ENCODE measurements around the gene JMJD7. TPM values are rescaled to one million over a fixed set of nuclear protein-coding genes. Genes with fewer than 3 reads are reported as not detected.

Gene JMJD7
- total RNA-seq, 1 donor from 2014 or later: 9.4 TPM

GRCh38 chr15:41799488-41799805, 28.4 kb upstream of the JMJD7 start:
- DNase-seq (ENCODE audit: low read depth): no peak

DNA sequence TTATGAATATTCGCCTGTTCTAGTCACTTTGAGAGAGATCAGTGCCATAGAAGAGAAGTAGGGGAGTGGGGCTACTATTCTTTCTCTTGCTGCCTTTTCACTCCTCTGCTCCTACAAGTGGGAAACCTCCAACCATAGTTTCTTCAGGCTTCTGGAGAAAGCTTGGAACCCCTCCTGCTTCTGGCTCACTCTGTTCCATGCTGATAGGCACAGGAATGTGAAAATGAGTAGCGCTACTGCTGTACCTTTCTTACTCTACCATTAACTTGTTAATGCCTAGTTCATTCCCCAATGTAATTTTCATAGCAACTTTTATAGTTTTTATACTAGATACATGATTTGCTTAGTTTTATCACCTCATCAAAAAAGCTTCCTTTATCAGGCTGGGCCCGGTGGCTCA, 26.7 kb upstream of the JMJD7 start:
- DNase-seq (ENCODE audit: low read depth): no peak

DNA sequence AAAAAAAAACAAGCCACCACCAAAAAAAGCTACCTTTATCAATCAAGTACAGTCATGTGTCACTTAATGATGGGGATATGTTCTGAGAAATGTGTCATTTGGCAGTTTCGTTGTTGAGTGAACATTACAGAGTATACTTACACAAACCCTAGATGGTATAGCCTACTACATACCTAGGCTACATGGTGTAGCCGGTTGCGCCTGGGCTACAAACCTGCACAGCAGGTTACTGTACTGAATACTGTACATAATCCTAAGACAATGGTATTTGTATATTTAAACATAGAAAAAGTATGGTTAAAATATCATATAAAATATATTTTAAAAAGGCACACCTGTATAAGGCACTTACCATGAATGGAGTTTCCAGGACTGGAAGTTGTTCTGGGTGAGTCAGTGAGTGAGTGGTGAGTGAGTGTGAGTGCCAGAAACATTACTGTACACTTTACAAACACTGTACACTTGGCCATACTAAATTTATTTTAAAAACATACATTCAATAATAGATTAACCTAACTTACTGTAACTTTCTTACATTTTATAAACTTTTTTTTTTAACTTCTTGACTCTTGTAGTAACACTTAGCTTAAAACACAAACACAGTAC, 25.9 kb upstream of the JMJD7 start:
- DNase-seq (ENCODE audit: low read depth): no peak

DNA sequence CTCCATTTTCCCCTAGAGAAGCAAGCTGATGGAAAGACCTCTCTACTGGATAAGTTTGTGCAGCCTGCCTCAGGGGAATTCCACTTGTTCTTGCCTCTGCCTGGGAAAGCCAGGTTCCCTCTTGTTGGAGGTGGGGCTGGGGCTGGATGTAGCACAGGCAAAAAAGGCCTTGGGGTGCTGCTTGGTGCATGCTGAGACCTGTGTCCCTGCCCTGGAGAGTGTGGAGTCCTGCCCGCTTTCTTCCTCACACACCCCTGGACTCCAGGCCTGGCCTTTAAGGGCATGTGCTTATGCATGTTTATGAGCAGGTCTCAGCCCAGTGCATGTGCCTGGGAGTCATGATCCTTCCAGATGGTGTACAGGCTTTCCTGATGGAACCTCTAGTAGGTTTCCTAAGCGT, 23.5 kb upstream of the JMJD7 start:
- no peak for DNase-seq (ENCODE audit: low read depth)

DNA sequence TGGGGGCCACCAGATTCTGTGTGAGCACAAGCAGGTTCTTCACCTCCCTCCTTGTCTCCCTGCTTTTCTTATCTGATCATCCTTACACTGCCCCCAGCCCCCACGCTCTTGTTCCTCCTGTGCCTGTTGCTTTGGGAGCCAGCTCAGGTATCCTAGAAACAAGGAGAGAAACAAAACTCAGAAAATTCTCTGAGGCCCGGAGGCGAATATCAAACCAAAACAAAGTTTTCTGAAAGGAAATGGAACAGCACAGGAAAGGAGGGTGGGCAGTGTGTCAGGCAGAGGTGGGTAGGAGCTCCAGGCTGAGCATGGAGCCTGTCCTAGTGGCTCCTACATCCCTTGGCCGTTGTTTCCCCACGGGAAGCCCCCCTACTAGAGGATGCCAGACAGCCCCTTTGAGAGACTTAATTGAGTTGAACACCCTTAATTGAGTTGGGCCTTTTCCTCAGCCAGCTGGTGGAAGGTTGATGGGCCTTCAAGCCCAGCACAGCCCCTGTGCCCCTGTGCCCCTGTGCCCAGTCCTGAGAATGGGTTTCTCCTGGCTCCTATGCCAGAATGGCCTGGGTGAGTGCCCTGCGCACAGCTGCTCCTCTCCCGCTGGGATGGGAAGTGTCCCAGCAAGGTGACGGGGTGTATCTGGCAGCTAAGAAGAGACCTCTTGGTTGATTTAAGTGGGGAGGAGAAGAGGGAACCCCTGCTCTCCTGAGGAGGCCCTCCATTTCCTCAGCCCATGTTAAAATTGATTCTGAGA, 22.8 kb upstream of the JMJD7 start:
- DNase-seq (ENCODE audit: low read depth): no peak

GRCh38 chr15:41805711-41806110, 22.2 kb upstream of the JMJD7 start:
- DNase-seq (ENCODE audit: low read depth): no peak

GRCh38 chr15:41806291-41807181, 21.4 kb upstream of the JMJD7 start:
- no peak for DNase-seq (ENCODE audit: low read depth)

- no peak for DNase-seq (ENCODE audit: low read depth)
Measured at GRCh38 chr15:41809121-41809520, 18.8 kb upstream of the JMJD7 start.

DNA sequence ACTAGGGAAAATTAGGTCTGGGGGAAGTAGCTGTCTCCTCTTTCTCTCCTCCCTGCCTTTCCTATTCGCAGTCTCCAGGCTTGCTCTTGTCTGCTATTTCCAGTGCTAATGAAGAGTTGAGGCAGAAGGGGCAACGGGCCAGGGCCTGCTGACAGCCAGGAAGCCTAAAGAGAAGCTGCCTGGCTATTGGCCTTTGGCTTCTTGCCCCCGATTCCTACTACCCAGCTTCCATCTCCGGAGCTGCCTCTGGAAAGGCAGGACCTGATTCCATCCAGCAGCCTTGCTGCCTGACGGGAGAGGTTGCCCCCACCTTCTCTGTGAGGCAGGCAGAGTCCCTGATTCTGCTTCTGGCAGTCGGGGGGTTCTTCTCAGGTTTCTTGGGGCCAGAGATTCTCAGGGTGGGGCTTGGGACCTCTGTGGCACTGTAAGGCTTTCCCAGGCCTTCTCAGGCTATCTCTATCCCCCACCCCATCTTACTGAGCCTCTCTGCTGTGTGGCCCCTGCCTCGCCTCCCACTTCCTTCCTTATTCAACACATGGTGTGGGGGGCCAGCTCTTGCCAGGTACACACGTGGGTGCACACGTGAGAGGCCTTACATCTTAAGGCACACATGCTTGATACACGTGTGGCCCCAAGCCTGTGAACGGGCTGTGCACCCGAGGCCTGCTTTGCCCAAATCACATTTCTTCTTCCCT, 18.2 kb upstream of the JMJD7 start:
- no peak for DNase-seq (ENCODE audit: low read depth)

- no peak for DNase-seq (ENCODE audit: low read depth)
Measured at GRCh38 chr15:41810651-41811431, 17.1 kb upstream of the JMJD7 start.

GRCh38 chr15:41811432-41812195, 16.3 kb upstream of the JMJD7 start:
- DNase-seq (ENCODE audit: low read depth): peak; percentile 85

GRCh38 chr15:41812820-41813375, 15.0 kb upstream of the JMJD7 start:
- no peak for DNase-seq (ENCODE audit: low read depth)

DNA sequence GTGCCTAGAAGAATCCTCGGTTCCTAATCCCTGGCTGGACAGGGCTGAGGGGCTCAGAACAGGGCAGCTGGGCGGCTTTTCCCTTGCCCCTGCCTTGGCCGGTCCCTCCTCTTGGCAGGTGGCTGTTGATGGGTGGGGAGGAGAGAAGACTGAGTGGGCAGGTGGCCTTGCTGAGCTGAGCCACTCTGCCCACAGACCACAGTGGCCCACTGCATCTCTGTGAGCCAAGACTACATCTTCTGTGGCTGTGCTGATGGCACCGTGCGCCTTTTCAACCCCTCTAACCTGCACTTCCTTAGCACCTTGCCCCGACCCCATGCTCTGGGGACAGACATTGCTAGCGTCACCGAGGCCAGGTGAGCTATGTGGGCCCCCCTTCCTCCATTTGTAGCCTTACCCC, 14.5 kb upstream of the JMJD7 start:
- DNase-seq (ENCODE audit: low read depth): no peak

DNA sequence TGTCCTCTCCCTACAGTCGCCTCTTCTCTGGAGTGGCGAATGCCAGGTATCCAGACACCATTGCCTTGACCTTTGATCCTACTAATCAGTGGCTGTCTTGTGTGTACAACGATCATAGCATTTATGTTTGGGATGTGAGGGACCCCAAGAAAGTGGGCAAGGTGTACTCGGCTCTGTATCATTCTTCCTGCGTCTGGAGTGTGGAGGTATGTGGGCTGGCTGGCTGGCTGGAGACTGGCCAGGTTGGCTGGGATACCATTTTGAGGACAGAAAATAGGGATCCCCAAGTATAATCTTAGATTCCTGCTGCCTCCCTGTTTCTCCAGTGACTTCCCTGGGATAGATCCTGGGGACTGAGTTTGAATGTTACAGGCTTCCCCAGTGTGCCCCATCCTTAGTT, 13.4 kb upstream of the JMJD7 start:
- no peak for DNase-seq (ENCODE audit: low read depth)

DNA sequence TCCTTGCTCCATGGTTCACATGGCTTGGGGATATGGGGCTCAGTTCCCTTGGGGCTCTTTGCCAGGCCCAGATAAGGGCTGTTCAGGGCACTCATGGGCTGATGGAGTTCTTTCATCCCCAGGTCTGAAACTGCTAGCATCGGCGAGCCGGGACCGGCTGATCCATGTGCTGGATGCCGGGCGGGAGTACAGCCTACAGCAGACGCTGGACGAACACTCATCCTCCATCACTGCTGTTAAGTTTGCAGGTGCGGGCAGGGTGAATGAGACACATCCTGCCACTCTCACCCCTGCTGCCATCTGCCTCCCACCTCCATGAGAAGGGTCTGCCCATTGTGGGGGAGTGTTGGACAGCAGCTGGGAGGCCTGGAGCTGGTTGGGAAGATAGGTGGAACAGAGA, 11.1 kb upstream of the JMJD7 start:
- DNase-seq (ENCODE audit: low read depth): no peak

DNA sequence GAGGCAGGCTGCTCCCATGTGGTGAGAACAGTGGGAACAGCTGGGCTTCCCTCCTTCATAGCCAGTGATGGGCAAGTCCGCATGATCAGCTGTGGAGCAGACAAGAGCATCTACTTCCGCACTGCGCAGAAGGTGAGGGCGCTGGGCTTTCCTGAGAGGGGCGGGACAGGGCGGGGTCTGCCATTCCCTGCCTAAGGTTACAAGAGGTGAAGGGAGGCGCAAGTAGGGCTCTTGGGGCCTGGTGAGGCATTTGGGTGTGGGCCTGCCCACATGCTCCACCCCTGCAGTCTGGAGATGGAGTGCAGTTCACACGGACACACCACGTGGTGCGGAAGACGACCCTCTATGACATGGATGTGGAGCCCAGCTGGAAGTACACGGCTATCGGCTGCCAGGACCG, 10.6 kb upstream of the JMJD7 start:
- no peak for DNase-seq (ENCODE audit: low read depth)

- no peak for DNase-seq (ENCODE audit: low read depth)
Measured at GRCh38 chr15:41817781-41818180, 10.1 kb upstream of the JMJD7 start.

DNA sequence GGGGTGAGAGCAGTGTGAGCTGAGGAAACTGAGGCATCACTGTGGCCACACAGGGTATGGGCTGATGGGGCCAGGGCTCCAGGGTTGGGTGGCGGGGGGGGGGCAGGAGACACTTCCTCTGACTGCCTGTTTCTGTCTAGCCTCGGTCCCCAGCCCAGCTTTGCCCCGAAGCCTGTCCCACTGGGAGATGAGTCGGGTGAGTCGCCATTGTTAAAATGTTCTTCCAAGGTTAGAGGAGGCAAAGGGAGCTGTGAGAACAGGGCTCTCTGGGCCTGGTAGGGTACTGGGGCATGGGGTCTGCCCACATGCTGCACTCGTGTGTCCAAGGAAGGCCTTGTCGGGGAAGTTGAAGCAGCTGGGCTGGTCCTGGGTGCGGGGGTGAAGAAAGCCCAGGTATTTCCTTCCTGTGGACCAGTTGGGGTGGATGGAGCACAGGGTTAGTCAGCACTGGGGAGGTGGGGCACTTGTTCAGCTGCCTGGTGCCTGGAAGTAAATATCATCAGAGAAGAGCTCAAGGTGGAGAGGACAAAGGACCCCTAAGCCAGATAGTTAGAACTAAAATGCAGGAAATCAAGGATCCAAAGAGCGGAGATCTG, 8.3 kb upstream of the JMJD7 start:
- DNase-seq (ENCODE audit: low read depth): no peak

GRCh38 chr15:41820791-41821423, 7.0 kb upstream of the JMJD7 start:
- DNase-seq (ENCODE audit: low read depth): no peak

Data from myocyte (in vitro differentiated cells).